Testis (tissue), 3 donors: ENCODE data around the gene SIVA1. TPM values are rescaled to one million over a fixed set of nuclear protein-coding genes. Genes with fewer than 3 reads are reported as not detected.

ENCODE experiments used
- DNase-seq: peaks from one replicate; pipeline ENCODE4 v3.0.0-alpha.2; 2019
- H3K27ac ChIP-seq, 2 donors: fragments of 200-600 bp; sonication (generic); one replicate each; pipeline ENCODE4 v1.5.1; 2019
- H3K27me3 ChIP-seq: fragments of 200-600 bp; sonication (generic); one replicate; pipeline ENCODE4 v1.5.1; 2019
- H3K36me3 ChIP-seq: fragments of 200-600 bp; sonication (generic); one replicate; pipeline ENCODE4 v1.5.1; 2017; ENCODE audit warnings: low read depth; ENCODE audit errors: missing control alignments
- H3K4me1 ChIP-seq: fragments of 200-600 bp; sonication (generic); one replicate; pipeline ENCODE4 v1.5.1; 2019
- H3K4me3 ChIP-seq, 2 donors: fragments of 200-600 bp; sonication (generic); one replicate each; pipeline ENCODE4 v1.5.1; 2017 to 2019
- H3K9me3 ChIP-seq: fragments of 200-600 bp; sonication (generic); one replicate; pipeline ENCODE4 v1.5.1; 2017
- POLR2A ChIP-seq: fragments of 450-650 bp; IDR thresholded peaks from one replicate; pipeline ENCODE4 v1.6.1; 2017; ENCODE audit warnings: antibody characterized with exemption, mild to moderate bottlenecking, moderate library complexity
- WGBS, 2 donors: methylation state at CpG; one replicate each; pipeline ENCODE4 v1.1.5; 2018; 5-methylcytosine and 5-hydroxymethylcytosine counted together
- intact Hi-C: fragments of 100-400 bp; cut with DNase I; formaldehyde crosslinking; loops from one replicate; pipeline ENCODE4 v1.15.1; 2023; ENCODE audit warnings: low total_unique reads
- polyA plus RNA-seq: library from polyadenylated mRNA; stranded (reverse); fragments of 350-450 nt; fragmentation: Illumina TruSeq; extraction: RNeasy Lipid Tissue Mini Kit (QIAGEN cat#74804); gene quantifications from one replicate; pipeline ENCODE4 v1.2.3, GENCODE V29; 2014; ENCODE audit warnings: low read depth, low replicate concordance; ENCODE audit not compliant: insufficient read depth
- total RNA-seq, 2 donors: library from RNA; depleted of rRNA; stranded (reverse); fragments of >200 nt; gene quantifications; one replicate each; pipeline ENCODE4 v1.2.3, GENCODE V29; 2016
- TF ChIP-seq, protein P1 (sequence below), 3 experiments: fragments of 450-650 bp in 2 of 3; fragments of 200-600 bp in 1 of 3; sonication (generic) in 1 of 3; IDR thresholded peaks; one replicate each; pipeline ENCODE4 v1.5.1; 2016 to 2019; ENCODE audit warnings: antibody characterized with exemption in 3 of 3, mild to moderate bottlenecking in 2 of 3, moderate library complexity in 1 of 3

The SIVA1 gene
- total and polyA plus RNA-seq, 3 donors from 2014 or later, result 99.5 to 247 (median 236) TPM

DNA sequence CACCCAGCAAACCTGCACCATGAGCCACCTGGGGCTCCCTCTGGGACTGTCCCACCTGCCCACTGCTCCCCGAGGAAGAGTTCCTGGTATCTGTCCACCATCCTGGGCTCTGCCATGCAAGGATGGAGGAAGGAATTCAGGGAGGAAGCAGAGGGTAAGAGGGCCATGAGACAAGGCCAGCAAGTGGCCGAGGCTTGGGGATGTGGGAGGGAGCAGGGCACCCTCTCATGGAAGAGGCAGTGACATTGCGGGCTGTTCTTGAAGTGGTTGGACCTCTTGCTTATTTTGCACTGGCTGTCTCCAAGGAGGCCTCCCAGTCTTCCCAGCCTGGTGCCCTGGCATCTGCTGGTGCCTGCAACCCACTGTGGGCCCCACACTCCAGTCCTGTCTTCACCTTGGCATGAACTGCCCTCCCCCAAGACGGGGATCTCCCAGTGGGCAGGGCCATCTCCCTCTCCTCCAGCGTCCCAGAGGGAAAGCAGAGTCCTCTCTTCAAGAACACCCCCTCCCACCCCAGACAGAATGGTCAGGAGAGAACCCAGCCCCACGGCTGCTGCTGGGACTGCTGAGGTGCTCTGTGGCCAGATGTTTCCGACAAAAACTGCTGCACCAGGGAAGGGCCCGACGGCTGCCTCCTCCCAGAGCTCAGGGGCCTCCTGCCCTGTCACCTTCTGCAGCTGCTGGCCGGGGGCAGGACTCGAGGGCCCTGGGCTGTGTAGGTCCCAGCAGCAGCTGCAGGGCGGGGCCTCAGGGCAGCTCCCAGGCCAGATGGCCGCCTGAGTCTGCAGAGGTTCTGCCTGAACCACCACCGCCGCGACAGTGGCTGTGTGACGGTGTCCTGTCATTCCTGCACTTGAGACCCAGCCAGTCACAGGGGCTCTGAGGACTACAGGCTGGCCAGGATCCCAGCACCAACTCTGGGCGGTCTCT lies 44.4 kb downstream of the SIVA1 start:
- 34 to 56% methylated on average over 4 to 18 of the region's 18 CpGs for WGBS, 2 donors
- no peak overlapping the region for H3K4me3 ChIP-seq
- H3K36me3 ChIP-seq, result no peaks in the 10 kb centered on the region
- peak; percentile 48 for DNase-seq
- H3K9me3 ChIP-seq, result no peaks in the 10 kb centered on the region
- no peaks in the 10 kb centered on the region for H3K27me3 ChIP-seq
- peak overlapping the region; percentile 18 to 36 for H3K27ac ChIP-seq
- TF ChIP-seq, protein P1, sequence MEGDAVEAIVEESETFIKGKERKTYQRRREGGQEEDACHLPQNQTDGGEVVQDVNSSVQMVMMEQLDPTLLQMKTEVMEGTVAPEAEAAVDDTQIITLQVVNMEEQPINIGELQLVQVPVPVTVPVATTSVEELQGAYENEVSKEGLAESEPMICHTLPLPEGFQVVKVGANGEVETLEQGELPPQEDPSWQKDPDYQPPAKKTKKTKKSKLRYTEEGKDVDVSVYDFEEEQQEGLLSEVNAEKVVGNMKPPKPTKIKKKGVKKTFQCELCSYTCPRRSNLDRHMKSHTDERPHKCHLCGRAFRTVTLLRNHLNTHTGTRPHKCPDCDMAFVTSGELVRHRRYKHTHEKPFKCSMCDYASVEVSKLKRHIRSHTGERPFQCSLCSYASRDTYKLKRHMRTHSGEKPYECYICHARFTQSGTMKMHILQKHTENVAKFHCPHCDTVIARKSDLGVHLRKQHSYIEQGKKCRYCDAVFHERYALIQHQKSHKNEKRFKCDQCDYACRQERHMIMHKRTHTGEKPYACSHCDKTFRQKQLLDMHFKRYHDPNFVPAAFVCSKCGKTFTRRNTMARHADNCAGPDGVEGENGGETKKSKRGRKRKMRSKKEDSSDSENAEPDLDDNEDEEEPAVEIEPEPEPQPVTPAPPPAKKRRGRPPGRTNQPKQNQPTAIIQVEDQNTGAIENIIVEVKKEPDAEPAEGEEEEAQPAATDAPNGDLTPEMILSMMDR (IDR thresholded peaks at IDR 0.05), result no peak
- no peak for TF ChIP-seq POLR2A
- peaks cover 60% of the 10 kb centered on the region for H3K4me1 ChIP-seq
- intact Hi-C loops, result no loop called here

DNA sequence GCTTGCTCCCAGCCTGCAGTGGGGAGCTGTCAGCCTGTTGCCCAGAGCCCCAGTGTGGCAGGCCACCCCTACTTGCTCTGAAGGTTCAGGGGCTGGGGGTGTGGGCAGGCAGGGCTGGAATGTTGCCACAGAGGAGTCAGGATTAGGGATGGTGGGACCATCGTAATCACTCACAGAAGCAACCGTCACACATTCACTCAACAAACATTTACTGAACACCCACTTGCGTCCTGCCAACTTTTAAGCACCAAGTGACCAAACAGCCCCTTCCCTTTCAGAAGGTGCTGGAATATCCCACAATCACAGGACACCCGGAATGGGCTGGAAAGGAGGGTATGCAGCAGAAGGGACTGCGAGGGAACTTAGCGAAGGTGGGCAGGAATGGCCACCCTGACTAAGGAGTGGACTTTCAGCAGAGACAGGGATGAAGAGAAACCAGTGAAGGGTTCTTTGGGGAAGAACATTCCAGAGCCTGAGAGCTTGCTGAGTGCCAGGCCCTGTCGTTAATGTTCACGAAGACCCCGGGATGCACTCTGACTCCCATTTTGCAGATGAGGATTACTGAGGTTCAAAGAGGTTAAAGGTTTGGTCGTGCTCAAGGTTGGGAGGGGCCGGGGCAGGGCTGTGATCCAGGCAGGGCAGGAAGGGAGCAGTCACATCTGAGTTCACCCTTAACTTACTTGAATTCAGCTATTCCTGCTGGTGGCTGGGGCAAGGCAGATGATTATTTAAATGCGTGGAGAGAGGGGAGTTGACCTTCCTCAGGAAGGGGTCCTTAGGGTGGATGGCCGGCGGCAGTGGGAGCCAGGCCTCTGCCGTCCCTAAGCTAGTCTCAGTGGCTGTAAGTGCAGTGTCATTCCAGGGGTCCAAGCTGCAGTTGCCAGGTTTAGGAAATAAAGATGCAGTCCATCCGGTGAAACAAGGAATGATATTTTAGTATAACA lies 45.6 kb downstream of the SIVA1 start:
- WGBS, 2 donors, result 70 to 71% methylated on average over 16 of the region's 16 CpGs
- Histone ChIP-seq H3K4me1 (peaks cover 49% of the 10 kb centered on the region), H3K27me3 (no peaks in the 10 kb centered on the region), H3K27ac (peak overlapping the region; percentile 91 to 93), H3K36me3 (no peaks in the 10 kb centered on the region), H3K4me3 (no peak overlapping the region), H3K9me3 (no peaks in the 10 kb centered on the region)
- intact Hi-C loops, result no loop called here
- TF ChIP-seq, protein P1 (IDR thresholded peaks at IDR 0.05), result no peak
- TF ChIP-seq POLR2A, result no peak
- DNase-seq, result no peak

DNA sequence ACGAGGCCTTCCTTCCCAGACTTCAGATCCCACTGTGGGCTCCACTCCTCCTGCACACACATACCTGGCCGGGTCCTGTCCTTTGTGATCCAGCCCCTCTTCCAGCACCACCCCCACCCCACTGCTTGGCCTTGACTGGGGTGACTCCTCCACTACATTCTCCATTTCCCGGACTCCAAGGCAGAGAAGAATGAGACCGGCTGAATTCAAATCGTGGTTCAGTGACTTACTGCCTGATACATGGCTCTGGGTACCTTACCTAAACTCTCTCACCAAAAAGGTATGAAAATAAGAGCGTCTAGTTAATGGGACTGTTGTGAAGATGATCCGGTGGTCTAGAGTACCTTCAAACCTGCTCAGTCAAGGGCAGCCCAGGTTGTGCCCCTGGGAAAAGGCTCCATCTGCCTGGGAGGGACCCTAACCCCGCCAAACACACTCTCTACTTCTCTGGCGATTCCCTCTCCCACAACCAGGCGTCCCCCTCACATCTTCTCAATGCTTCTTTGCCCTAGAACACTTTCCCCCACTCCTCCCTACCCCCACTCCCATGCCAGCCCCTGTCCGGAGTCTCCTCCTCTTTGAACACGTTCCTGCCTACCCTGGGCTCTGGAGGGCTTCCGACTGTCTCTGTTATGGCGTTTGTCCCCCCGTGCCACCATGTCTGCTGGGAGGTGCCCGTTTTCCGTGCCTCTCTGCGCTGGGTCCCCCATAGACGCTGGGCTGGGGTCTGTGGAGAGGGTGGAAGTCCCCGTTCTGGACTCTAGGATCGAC lies 46.5 kb downstream of the SIVA1 start:
- Histone ChIP-seq H3K36me3 (no peaks in the 10 kb centered on the region), H3K4me1 (peaks cover 40% of the 10 kb centered on the region), H3K27me3 (no peaks in the 10 kb centered on the region), H3K9me3 (no peaks in the 10 kb centered on the region), H3K4me3 (peak overlapping the region; percentile 58 to 61), H3K27ac (peak overlapping the region; percentile 91 to 93)
- TF ChIP-seq POLR2A, result no peak
- TF ChIP-seq, protein P1 (IDR thresholded peaks at IDR 0.05), result peak in 1 of 3 experiments; percentile 14
- 26 to 28% methylated on average over 21 of the region's 21 CpGs for WGBS, 2 donors
- DNase-seq, result no peak
- intact Hi-C loops, result no loop called here

DNA sequence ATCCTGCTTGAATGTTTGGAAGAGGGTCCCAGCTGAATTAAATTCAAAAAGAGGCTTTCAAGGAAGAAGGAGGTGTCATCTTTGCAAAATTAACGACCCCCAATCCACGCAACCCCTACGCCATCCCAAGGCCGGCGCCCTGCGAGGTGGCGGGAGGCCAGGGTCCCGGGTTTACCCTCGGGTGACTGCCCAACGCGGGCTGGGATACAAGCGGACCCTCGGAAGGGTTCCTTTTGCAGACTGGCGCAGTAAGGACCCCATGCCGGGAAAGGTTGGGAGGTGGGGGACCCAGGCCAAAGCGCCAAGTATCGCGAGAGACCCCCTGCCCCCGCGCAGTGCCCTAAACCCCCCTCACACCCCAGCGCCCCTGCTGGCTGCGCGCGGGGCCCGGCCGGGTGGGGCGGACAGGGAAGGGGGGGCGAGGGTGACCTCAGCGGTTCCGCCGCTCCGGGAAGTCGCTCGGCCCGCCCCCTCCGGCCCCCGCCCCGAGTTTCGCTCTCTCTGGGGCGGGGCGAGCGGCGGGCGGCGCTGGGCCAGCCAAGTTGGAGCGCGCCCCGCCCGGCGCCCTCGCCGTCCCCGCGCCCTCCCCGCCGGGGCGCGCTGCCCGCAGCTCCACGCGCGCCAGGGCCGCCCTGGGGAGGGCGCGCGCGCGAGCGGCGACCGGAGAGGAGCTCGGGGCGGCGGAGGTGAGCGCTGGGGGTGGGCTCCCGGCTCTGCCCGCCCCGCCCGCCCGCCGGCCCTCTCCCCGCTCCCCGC lies 47.2 kb downstream of the SIVA1 start:
- Histone ChIP-seq H3K27ac (peak overlapping the region; percentile 91 to 93), H3K36me3 (no peaks in the 10 kb centered on the region), H3K4me1 (peaks cover 38% of the 10 kb centered on the region), H3K4me3 (peak overlapping the region; percentile 58 to 61), H3K9me3 (no peaks in the 10 kb centered on the region), H3K27me3 (no peaks in the 10 kb centered on the region)
- intact Hi-C loops, result no loop called here
- TF ChIP-seq, protein P1 (IDR thresholded peaks at IDR 0.05), result peak in 1 of 3 experiments; percentile 39
- TF ChIP-seq POLR2A, result no peak
- 4 to 6% methylated on average over 14 to 48 of the region's 83 CpGs for WGBS, 2 donors
- peak; percentile 82 for DNase-seq
